GM18508 (cell line): Measurements from ENCODE around the gene MDGA2.
"Not testable (repeated sequence)": the region's sequence is repeated elsewhere in the genome, so short reads cannot be mapped to it uniquely, and the experiment has no call there.

ENCODE experiments used
- ATAC-seq: cut with Tn5 transposase; IDR thresholded peaks from one replicate; pipeline ENCODE4 v1.9.1; 2021; ENCODE audit warnings: moderate number of reproducible peaks; ENCODE audit not compliant: insufficient read depth, unreplicated experiment

Gene MDGA2

DNA sequence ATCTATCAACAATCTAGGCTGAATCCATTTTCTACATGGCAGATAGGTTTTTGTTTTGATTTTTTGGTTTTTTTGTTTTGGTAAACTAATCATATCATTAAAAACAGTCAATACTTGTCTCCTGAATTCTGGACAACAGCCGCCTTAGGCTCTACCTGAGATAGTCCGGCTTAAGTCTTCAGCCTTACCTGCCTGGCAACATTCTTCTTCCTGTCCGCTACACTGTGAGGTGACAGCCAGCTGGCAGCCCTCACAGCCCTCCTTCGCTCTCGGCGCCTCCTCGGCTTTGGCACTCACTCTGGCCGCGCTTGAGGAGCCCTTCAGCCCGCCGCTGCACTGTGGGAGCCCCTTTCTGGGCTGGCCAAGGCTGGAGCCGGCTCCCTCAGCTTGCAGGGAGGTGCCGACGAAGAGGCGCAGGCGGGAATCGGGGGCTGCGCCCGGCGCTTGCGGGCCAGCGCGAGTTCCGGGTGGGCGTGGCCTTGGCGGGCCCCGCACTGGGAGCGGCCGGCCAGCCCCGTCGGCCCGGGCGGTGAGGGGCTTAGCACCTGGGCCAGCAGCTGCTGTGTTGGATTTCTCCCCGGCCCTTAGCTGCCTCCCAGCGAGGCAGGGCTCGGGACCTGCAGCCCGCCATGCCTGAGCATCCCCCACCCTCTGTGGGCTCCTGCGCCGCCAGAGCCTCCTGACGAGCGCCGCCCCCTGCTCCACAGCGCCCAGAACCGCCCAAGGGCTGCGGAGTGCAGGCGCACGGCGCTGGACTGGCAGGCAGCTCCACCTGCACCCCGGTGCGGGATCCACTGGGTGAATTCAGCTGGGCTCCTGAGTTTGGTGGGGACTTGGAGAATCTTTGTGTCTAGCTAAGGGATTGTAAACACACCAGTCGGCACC is 49.0 kb downstream of the MDGA2 start:
- no peak for ATAC-seq

GRCh38 chr14:47624126-47624525 is 51.3 kb downstream of the MDGA2 start:
- not testable (repeated sequence) for ATAC-seq

- ATAC-seq = no peak
These were observed 56.0 kb downstream of the MDGA2 start for GRCh38 chr14:47619392-47619791.

DNA sequence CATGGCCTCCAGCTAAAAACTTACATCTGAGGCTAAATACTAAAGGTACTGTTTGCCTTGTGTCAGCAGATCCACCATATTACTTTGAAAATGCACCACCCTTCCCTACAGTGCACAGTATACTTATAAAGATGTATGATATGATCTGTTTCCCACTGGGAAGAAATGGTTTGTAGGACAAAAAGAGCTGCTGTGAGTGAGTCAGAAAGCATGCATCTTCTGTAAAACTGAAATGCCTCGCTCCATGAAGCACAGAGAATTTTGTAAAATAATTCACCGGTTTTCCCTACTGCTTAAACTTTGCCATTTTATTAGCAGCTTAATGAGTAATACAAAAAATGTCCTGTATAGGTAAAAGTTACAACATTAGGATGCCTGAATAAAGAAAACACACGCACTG is 68.8 kb downstream of the MDGA2 start:
- ATAC-seq = no peak

- no peak for ATAC-seq
These were observed 78.5 kb downstream of the MDGA2 start for GRCh38 chr14:47596860-47597259.

DNA sequence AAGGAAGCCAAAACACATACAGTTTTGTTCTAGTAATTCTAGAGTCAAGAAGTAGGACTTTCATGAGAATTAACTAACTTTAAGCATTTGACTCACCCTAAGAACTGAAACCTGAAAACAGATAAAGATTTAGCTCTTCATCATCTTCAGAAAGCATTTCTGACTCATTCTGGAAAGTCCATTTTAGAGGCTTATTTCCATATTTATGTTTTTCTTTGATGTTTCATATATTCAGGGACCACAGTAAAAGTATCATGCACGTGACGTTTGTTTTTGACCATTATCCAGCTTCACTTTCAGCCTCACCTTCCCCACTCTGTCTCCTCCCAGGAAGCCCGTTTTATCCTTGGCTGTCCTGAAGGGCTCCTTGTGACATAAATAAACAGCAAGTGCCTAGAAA is 79.2 kb downstream of the MDGA2 start:
- ATAC-seq = peak; percentile 94

DNA sequence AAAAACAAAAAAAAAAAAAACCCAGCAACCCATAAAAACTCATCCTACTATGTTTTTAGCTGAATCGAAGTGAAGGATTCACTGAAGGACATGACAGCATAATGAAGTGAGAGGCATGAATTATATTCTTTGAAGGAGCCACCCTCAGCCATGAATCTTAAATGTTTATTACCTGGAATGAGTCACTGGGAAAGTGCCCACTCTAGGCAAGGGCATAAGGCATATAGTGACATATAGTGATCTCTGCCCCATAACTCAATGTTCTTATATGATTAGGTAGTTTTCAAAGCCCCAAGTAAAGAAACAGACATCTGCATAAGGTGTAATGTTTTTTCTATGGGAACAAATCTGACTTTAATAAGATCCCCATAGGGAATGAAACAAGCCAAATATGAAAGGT is 79.9 kb downstream of the MDGA2 start:
- no peak for ATAC-seq

DNA sequence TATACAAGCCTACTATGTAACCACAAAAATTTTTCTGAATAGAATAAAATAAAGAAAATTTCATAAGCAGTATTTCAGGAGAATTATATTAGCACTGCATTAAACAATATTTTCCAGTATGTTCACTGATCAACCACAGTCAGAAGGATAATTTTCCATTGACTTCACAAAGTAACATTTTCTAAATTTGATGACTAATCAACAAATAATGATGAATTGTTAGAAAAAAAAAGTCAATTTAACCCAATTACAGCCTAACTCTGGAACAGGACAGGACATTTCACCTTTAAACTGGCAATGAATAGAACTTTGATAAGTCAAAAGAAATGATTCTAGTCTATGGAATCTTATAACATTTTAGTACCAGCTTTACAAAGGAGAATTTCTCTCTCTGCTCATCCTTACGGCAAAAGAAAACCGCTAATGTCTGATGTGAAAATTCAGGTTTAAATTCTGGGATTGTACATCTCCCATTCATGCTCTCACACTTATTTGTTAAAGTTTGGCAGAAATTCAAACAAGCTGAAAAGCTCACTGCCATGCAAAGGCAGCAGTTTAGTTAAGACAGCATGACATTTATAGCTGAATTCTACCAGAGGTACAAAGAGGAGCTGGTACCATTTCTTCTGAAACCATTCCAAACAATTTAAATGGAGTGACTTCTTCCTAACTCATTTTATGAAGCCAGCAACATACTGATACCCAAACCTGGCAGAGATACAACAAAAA is 84.5 kb downstream of the MDGA2 start:
- no peak for ATAC-seq

DNA sequence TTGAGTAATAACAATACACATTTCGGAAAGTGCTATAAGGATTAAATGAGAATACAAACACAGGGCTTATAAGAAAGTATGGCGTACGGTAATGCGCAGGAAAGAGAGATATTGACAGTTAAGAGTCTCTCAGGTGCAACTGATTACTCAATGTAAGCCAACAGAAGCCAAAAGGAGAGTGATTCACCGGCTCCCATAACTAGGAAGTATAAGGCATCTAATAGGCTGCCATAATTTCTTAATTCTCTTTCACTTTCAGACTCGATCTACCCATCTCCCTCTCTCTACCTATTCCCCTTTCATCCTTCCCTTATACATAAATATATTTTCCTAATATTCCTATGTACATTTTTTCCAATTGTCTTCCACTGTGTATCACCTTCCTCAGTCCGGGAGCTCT is 90.0 kb downstream of the MDGA2 start:
- no peak for ATAC-seq

DNA sequence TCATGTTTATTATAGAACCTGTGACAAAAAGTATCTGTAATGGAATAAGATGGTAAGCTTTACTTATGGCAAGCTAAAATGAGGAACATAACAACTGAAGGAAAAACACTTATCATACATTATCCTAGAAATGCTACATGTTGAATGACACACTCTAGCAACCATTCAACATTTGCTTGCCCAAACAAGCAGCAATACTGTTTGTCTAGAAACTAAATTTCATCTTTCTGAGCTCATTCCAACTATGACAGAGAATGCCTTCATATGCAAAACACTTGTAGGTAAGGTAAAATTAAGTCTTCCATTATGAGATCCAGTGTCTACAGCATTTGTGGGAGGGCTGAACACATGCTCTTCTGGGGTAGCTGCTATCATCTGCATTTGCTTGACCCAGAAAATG is 108.1 kb downstream of the MDGA2 start:
- no peak for ATAC-seq

DNA sequence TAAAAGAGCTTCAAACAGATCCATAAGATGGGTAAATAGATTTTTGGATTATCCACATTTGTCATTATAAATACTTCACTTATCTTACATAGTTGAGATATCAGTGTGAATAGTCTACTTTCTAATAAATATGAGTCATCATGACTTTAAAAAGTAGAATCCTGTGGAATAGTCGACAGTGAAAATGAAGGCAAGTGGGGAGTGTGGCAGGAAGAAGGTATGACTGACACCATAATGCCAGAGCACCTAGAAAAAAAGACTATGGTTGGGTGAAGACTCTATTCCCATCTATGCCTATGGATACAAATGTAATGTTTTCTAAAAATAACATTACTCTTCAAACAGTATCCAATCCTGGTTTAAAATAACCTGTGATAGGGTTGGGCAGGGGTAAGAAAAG is 117.5 kb downstream of the MDGA2 start:
- no peak for ATAC-seq

DNA sequence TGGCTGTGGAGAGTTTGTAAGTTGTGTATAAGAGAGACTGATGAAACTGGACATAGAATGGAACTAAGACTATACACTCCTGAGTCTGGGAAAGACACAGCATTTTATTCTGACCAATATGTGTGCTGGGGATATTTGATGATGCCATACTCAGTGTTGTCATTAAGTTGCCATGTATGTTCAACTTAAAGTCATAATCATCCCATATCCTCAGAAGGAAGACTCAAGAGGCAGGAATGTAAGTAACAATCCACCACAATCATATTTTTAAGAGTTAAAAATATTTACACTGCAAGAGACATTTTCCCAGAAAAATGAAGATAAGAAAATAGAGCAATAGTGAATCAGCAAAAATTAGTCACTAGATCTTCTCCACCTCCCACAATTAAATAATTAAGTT is 120.1 kb downstream of the MDGA2 start:
- no peak for ATAC-seq

- no peak for ATAC-seq
These were observed 125.5 kb downstream of the MDGA2 start for GRCh38 chr14:47549886-47550285.

DNA sequence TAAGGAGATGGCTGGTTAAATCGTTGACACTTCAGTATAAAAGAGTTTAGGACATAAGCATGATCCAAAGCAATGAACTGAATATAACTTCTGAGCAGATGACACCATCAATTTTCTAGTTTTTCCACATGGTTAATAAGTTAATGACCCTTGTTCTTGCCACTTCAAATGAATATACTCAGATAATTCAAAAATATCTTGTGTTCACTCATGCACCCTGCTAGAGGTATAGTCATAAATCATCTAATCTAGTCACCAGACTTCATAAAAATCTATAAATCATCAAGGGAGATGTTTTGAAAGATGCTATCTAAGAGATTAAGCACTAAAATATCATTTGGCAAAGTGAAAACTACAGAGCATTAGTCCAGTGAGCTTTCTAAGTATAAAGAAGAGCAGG is 131.9 kb downstream of the MDGA2 start:
- ATAC-seq = no peak

DNA sequence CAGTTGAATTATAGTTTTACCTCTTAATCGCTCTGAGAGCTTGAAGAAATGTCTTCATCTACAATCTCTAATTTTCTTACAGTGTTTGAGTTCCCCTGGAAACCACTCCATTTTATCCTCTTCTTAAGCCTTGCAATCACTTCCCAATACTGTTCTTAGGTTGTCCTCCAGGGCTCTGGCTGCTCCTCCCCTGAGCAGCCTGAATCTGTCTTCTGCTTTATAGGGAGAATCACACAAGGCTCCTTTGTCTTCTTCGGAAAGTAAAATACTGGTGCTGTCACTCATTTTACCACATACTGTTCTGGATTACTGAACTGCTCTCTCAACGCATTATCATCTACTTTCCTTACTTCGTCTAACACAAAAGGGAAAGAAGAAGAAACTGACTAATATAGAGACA is 133.7 kb downstream of the MDGA2 start:
- no peak for ATAC-seq

- ATAC-seq = no peak
These were observed 136.4 kb downstream of the MDGA2 start for GRCh38 chr14:47539031-47539461.

DNA sequence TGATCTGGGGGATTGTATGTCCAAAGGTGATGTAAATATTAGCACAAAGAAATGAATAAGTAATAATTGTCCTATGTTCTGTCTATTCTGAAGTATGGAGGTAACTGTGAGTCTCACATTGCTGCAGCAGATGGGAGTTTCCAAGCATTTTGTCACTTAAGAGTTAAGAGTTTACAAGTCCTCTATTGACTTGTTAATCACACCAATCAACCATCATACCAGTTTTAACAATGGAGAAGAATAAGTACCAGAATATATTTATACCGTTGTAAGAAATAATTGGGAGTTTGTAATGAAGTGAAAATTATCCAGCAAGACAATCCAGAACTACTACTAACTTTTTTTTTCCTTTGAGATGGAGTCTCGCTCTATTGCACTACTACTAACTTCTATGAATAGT is 139.1 kb downstream of the MDGA2 start:
- no peak for ATAC-seq

- no peak for ATAC-seq
These were observed 148.7 kb downstream of the MDGA2 start for GRCh38 chr14:47526591-47527244.

DNA sequence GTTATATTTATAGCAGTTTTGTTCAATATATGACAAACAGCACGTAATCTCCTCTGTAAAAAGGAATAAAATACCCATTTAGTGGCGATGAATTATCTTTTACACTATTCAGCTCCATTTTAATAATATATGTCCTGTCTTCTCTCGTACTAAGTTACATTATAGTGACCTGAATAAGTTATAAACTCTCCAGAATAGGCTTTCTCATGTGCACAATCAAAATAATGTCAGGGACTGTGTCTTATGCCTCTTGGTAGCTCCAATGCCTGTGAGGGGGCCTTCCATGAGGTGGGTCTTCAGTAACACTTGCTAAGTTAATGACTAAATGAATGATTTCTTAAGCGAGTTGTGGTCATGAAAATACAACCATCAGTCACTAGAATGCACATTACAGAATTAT is 150.9 kb downstream of the MDGA2 start:
- no peak for ATAC-seq

DNA sequence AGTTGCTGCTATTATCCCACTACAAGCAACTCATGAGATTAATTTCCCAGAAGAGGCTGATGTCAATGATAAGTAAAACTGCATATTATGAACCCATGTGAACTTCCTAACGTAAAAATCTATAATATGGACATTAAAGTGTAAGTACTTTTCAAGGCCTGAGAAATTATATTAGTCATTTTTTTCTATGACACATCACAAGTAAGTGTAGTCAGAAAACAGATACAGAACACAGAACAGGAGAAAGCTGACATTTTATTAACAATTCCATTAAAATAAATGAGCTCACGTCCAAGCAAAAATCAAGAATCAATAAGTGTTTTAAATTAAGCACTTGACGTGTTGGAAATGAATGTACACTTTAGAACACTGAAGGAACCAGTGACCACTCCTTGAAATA is 155.0 kb downstream of the MDGA2 start:
- ATAC-seq = no peak

- no peak for ATAC-seq
These were observed 163.6 kb downstream of the MDGA2 start for GRCh38 chr14:47511829-47512228.
